GM18907 (cell line): ENCODE results near the gene TNFSF15.
A peak's percentile ranks its signal among the peaks of the same experiment; 100 is the strongest.
"Not testable (repeated sequence)": the region's sequence is repeated elsewhere in the genome, so short reads cannot be mapped to it uniquely, and the experiment has no call there.

Experiments used
- ATAC-seq: cut with Tn5 transposase; IDR thresholded peaks from one replicate; pipeline ENCODE4 v1.9.1; 2021; ENCODE audit warnings: mild to moderate bottlenecking, moderate library complexity; ENCODE audit not compliant: unreplicated experiment

TNFSF15 gene

GRCh38 chr9:114757395-114757794, 48.4 kb downstream of the TNFSF15 start:
- ATAC-seq, result no peak

- no peak for ATAC-seq
These were observed 48.9 kb downstream of the TNFSF15 start for GRCh38 chr9:114756920-114757319.

GRCh38 chr9:114754581-114754980, 51.3 kb downstream of the TNFSF15 start:
- ATAC-seq, result peak; percentile 44

- no peak for ATAC-seq
These were observed 59.1 kb downstream of the TNFSF15 start for GRCh38 chr9:114746591-114747346.

GRCh38 chr9:114745879-114746550, 59.8 kb downstream of the TNFSF15 start:
- no peak for ATAC-seq

GRCh38 chr9:114745108-114745848, 60.6 kb downstream of the TNFSF15 start:
- ATAC-seq, result no peak

- no peak for ATAC-seq
These were observed 62.4 kb downstream of the TNFSF15 start for GRCh38 chr9:114743446-114743845.

- ATAC-seq, result no peak
These were observed 62.9 kb downstream of the TNFSF15 start for GRCh38 chr9:114742947-114743346.

GRCh38 chr9:114741521-114741920, 64.3 kb downstream of the TNFSF15 start:
- ATAC-seq, result not testable (repeated sequence)

GRCh38 chr9:114738581-114739316, 67.1 kb downstream of the TNFSF15 start:
- ATAC-seq, result no peak

GRCh38 chr9:114737847-114738246, 68.0 kb downstream of the TNFSF15 start:
- ATAC-seq, result no peak

GRCh38 chr9:114737118-114737517, 68.7 kb downstream of the TNFSF15 start:
- no peak for ATAC-seq

- ATAC-seq, result no peak
These were observed 70.1 kb downstream of the TNFSF15 start for GRCh38 chr9:114735704-114736103.

GRCh38 chr9:114735139-114735538, 70.7 kb downstream of the TNFSF15 start:
- ATAC-seq, result not testable (repeated sequence)
